ENCODE measurements around the gene EPB41L4A.

DNA sequence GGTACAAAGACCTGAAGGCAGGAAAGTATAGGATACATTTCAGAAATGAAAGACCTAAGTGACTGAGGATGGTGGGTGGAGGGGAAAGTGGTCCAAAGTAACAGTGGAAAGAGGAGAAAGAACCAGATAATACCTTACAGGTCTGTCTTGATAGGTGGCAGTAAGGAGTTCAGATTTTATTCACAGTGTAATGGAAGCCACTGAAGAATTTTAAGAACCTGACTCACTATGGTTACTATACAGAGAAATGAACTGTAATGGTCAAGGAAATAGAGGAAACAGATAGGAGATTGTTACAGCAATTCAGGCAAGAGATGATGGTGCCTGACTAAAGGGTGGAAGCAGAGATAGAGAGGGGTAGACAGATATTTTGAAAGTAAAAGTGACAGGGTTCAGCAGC is 46.5 kb downstream of the EPB41L4A start:
- TF ChIP-seq, protein P1, sequence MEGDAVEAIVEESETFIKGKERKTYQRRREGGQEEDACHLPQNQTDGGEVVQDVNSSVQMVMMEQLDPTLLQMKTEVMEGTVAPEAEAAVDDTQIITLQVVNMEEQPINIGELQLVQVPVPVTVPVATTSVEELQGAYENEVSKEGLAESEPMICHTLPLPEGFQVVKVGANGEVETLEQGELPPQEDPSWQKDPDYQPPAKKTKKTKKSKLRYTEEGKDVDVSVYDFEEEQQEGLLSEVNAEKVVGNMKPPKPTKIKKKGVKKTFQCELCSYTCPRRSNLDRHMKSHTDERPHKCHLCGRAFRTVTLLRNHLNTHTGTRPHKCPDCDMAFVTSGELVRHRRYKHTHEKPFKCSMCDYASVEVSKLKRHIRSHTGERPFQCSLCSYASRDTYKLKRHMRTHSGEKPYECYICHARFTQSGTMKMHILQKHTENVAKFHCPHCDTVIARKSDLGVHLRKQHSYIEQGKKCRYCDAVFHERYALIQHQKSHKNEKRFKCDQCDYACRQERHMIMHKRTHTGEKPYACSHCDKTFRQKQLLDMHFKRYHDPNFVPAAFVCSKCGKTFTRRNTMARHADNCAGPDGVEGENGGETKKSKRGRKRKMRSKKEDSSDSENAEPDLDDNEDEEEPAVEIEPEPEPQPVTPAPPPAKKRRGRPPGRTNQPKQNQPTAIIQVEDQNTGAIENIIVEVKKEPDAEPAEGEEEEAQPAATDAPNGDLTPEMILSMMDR (IDR thresholded peaks at IDR 0.05), result no peak
- no peak for TF ChIP-seq POLR2A (IDR thresholded peaks at IDR 0.05)
- no peak for TF ChIP-seq EP300 (IDR thresholded peaks at IDR 0.05)
- no peak for TF ChIP-seq POLR2AphosphoS5 (IDR thresholded peaks at IDR 0.05)
